Right atrium auricular region (tissue), 2 donors: ENCODE measurements around the gene WDFY2. TPM values are rescaled to one million over a fixed set of nuclear protein-coding genes. Genes with fewer than 3 reads are reported as not detected.
A peak's percentile ranks its signal among the peaks of the same experiment; 100 is the strongest.
"Not testable (repeated sequence)": the region's sequence is repeated elsewhere in the genome, so short reads cannot be mapped to it uniquely, and the experiment has no call there.

ENCODE experiments used
- DNase-seq: peaks from one replicate; pipeline ENCODE4 v3.0.0-alpha.2; 2019; ENCODE audit warnings: low spot score
- H3K27ac ChIP-seq, 2 donors: fragments of 200-600 bp; sonication (generic); 1 replicate in 1 of 2; 2 replicates in 1 of 2; pipeline ENCODE4 v1.5.1; 2016 to 2019
- H3K27me3 ChIP-seq, 2 donors: fragments of 200-600 bp; sonication (generic); one replicate each; pipeline versions ENCODE4 v1.5.1 to v1.6.0; 2017 to 2019
- H3K36me3 ChIP-seq: fragments of 200-600 bp; sonication (generic); one replicate; pipeline ENCODE4 v1.5.1; 2016
- H3K4me1 ChIP-seq, 2 donors: fragments of 200-600 bp; sonication (generic); one replicate each; pipeline versions ENCODE4 v1.5.1 to v1.6.0; 2017 to 2019
- H3K4me3 ChIP-seq, 2 donors: fragments of 200-600 bp; sonication (generic); 1 replicate in 1 of 2; 2 replicates in 1 of 2; pipeline ENCODE4 v1.5.1; 2017 to 2019; ENCODE audit warnings: mild to moderate bottlenecking in 1 of 2, moderate library complexity in 1 of 2
- H3K9me3 ChIP-seq, 2 donors: fragments of 200-600 bp; sonication (generic); one replicate each; pipeline ENCODE4 v1.5.1; 2019
- total RNA-seq, 2 donors: library from RNA; depleted of rRNA; stranded (reverse); fragments of >200 nt; gene quantifications; one replicate each; pipeline ENCODE4 v1.1.0, GENCODE V29; 2016
- TF ChIP-seq, protein P1 (sequence below), 2 donors: fragments of 200-600 bp; sonication (generic); IDR thresholded peaks; one replicate each; pipeline ENCODE4 v1.5.1; 2019; ENCODE audit warnings: antibody characterized with exemption in 2 of 2

WDFY2 gene
- total RNA-seq, 2 donors from 2014 or later: 2.3 to 3.8 TPM

GRCh38 chr13:51590971-51591627, 6.8 kb downstream of the WDFY2 start:
- H3K36me3 ChIP-seq: no peaks in the 10 kb centered on the region
- H3K27me3 ChIP-seq: no peaks in the 10 kb centered on the region
- peaks cover 0 to 21% of the 10 kb centered on the region in 2 donors for H3K4me1 ChIP-seq
- H3K9me3 ChIP-seq: no peaks in the 10 kb centered on the region
- TF ChIP-seq, protein P1, sequence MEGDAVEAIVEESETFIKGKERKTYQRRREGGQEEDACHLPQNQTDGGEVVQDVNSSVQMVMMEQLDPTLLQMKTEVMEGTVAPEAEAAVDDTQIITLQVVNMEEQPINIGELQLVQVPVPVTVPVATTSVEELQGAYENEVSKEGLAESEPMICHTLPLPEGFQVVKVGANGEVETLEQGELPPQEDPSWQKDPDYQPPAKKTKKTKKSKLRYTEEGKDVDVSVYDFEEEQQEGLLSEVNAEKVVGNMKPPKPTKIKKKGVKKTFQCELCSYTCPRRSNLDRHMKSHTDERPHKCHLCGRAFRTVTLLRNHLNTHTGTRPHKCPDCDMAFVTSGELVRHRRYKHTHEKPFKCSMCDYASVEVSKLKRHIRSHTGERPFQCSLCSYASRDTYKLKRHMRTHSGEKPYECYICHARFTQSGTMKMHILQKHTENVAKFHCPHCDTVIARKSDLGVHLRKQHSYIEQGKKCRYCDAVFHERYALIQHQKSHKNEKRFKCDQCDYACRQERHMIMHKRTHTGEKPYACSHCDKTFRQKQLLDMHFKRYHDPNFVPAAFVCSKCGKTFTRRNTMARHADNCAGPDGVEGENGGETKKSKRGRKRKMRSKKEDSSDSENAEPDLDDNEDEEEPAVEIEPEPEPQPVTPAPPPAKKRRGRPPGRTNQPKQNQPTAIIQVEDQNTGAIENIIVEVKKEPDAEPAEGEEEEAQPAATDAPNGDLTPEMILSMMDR (IDR thresholded peaks at IDR 0.05): no peak
- peak overlapping the region; percentile 2 to 27 for H3K27ac ChIP-seq
- DNase-seq: no peak
- H3K4me3 ChIP-seq: no peak overlapping the region

GRCh38 chr13:51591938-51592337, 7.7 kb downstream of the WDFY2 start:
- H3K27me3 ChIP-seq, H3K27ac ChIP-seq, H3K36me3 ChIP-seq, H3K4me3 ChIP-seq, H3K9me3 ChIP-seq, DNase-seq: not testable (repeated sequence)
- peaks cover 0 to 21% of the 10 kb centered on the region in 2 donors for H3K4me1 ChIP-seq

GRCh38 chr13:51594432-51594831, 10.2 kb downstream of the WDFY2 start:
- peaks cover 0 to 20% of the 10 kb centered on the region in 2 donors for H3K4me1 ChIP-seq
- no peaks in the 10 kb centered on the region for H3K27me3 ChIP-seq
- H3K27ac ChIP-seq: no peak overlapping the region
- DNase-seq: no peak
- H3K9me3 ChIP-seq: no peaks in the 10 kb centered on the region
- no peak overlapping the region for H3K4me3 ChIP-seq
- TF ChIP-seq, protein P1 (IDR thresholded peaks at IDR 0.05): no peak
- no peaks in the 10 kb centered on the region for H3K36me3 ChIP-seq

- DNase-seq: no peak
- no peak overlapping the region for H3K27ac ChIP-seq
- peaks cover 0 to 12% of the 10 kb centered on the region in 2 donors for H3K4me1 ChIP-seq
- no peaks in the 10 kb centered on the region for H3K9me3 ChIP-seq
- TF ChIP-seq, protein P1 (IDR thresholded peaks at IDR 0.05): no peak
- no peaks in the 10 kb centered on the region for H3K27me3 ChIP-seq
- no peak overlapping the region for H3K4me3 ChIP-seq
- H3K36me3 ChIP-seq: no peaks in the 10 kb centered on the region
Measured at GRCh38 chr13:51595416-51595815, 11.2 kb downstream of the WDFY2 start.

DNA sequence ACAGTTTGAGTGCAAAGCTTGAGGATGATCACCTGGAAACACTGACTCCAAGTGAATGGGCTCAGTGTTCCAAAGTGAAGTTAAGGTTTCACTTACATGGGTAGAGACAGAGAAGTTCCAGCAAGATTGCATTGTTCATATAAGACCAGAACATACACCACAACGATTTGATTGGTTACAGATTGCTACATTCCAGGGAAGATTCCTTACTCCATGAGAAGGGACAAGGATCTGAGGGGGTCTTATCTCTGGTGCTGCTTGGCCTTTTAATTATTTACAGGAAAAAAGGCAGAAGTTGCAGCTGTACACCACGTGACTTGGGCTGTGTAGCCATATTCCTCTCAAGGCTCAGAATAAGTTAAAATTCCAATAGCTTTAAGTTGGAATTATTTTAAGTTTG, 12.3 kb downstream of the WDFY2 start:
- no peaks in the 10 kb centered on the region for H3K27me3 ChIP-seq
- no peaks in the 10 kb centered on the region for H3K9me3 ChIP-seq
- H3K4me3 ChIP-seq: no peak overlapping the region
- peaks cover 0 to 4% of the 10 kb centered on the region in 2 donors for H3K4me1 ChIP-seq
- H3K27ac ChIP-seq: no peak overlapping the region
- DNase-seq: no peak
- no peaks in the 10 kb centered on the region for H3K36me3 ChIP-seq
- TF ChIP-seq, protein P1 (IDR thresholded peaks at IDR 0.05): no peak

- Histone ChIP-seq H3K27me3 (no peaks in the 10 kb centered on the region), H3K36me3 (no peaks in the 10 kb centered on the region), H3K4me3 (no peak overlapping the region), H3K27ac (no peak overlapping the region), H3K9me3 (no peaks in the 10 kb centered on the region), H3K4me1 (peaks cover 0 to 4% of the 10 kb centered on the region in 2 donors)
- DNase-seq: no peak
- TF ChIP-seq, protein P1 (IDR thresholded peaks at IDR 0.05): no peak
Measured at GRCh38 chr13:51599444-51600176, 15.3 kb downstream of the WDFY2 start.
